ENCODE results near the gene HSPA14. TPM values are rescaled to one million over a fixed set of nuclear protein-coding genes. Genes with fewer than 3 reads are reported as not detected.
"Not testable (repeated sequence)": the region's sequence is repeated elsewhere in the genome, so short reads cannot be mapped to it uniquely, and the experiment has no call there.

Gene HSPA14
- total and polyA plus RNA-seq, 2 experiments from 2014 or later: 14.9 to 21.0 TPM

DNA sequence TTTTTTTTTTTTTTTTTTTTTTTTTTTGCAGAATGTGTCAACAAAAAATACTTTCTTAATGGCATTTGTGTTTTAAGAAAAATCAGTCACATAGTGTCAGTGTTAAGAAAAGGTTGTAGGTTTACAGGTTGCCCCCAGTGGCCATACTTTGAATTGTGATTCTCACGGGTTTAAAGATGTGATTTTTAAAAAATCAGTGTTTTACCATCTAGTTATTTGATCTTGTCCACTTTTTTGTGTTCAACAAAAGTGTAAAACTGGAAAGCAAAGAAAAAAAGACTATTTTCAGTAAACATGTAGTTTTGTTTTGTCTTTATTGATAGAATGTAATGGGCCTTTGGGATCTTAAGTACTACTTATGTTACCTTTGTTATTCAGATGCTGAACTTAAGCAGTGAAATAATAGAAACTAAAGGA lies 66.2 kb downstream of the HSPA14 start:
- Histone ChIP-seq H3K9me2 (ENCODE audit: insufficient read depth) (no peaks in the 10 kb centered on the region), H3K79me2 (ENCODE audit: insufficient read depth) (no peaks in the 10 kb centered on the region), H4K20me1 (ENCODE audit: insufficient read depth) (no peaks in the 10 kb centered on the region), H3K27me3 (replicated peaks; ENCODE audit: insufficient read depth) (no peaks in the 10 kb centered on the region), H2AFZ (no peak overlapping the region), H3K9me3 (ENCODE audit: low read depth) (no peaks in the 10 kb centered on the region), H3K27ac (no peak overlapping the region), H3K4me1 (ENCODE audit: insufficient read depth) (no peaks in the 10 kb centered on the region), H3K9ac (no peak overlapping the region), H3K4me3 (no peak overlapping the region), H3K4me2 (ENCODE audit: unreplicated experiment) (no peak overlapping the region), H3K36me3 (ENCODE audit: low read depth) (peaks cover 28% of the 10 kb centered on the region), H3F3A (ENCODE audit: insufficient read depth) (peaks cover 6% of the 10 kb centered on the region)
- TF ChIP-seq EZH2phosphoT487 (IDR thresholded peaks at IDR 0.05; ENCODE audit: insufficient read depth, low read depth): no peak
- TF ChIP-seq EZH2 (IDR thresholded peaks at IDR 0.05; ENCODE audit: insufficient read depth, poor library complexity, severe bottlenecking): no peak
- peak; percentile 64 for DNase-seq
- 53 to 55% methylated on average over 1 of the region's 1 CpG for WGBS, 2 experiments (ENCODE audit: low coverage in 1 of 2, low lambda C conversion rate in 2 of 2, missing lambda C conversion rate in 2 of 2)
- in situ Hi-C loops (cut with MboI): no loop called here

DNA sequence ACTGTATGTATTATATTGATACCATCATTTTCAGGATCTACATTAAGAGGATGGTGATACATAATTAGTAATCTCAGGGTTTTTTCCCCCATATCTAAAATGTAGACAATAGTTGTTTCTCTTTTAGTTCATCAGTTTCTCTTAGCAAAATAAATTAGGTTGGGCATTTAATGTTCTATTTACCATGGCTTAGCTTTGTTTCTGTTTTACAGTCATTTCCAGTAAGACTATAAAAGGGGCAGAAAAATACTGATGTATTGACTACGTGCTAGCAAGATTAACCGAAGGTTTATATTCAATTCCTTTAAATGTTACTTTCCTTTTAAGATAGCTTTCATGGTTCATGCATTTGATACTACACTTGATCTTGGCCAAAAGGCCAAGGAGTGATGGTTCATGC lies 66.8 kb downstream of the HSPA14 start:
- Histone ChIP-seq H3K9ac (no peak overlapping the region), H3F3A (ENCODE audit: insufficient read depth) (peaks cover 6% of the 10 kb centered on the region), H3K4me1 (ENCODE audit: insufficient read depth) (no peaks in the 10 kb centered on the region), H4K20me1 (ENCODE audit: insufficient read depth) (no peaks in the 10 kb centered on the region), H3K27me3 (replicated peaks; ENCODE audit: insufficient read depth) (no peaks in the 10 kb centered on the region), H3K27ac (no peak overlapping the region), H3K4me2 (ENCODE audit: unreplicated experiment) (no peak overlapping the region), H3K36me3 (ENCODE audit: low read depth) (peaks cover 26% of the 10 kb centered on the region), H2AFZ (no peak overlapping the region), H3K4me3 (no peak overlapping the region), H3K9me3 (ENCODE audit: low read depth) (no peaks in the 10 kb centered on the region), H3K79me2 (ENCODE audit: insufficient read depth) (no peaks in the 10 kb centered on the region), H3K9me2 (ENCODE audit: insufficient read depth) (no peaks in the 10 kb centered on the region)
- TF ChIP-seq EZH2phosphoT487 (IDR thresholded peaks at IDR 0.05; ENCODE audit: insufficient read depth, low read depth) (no peak), EZH2 (IDR thresholded peaks at IDR 0.05; ENCODE audit: insufficient read depth, poor library complexity, severe bottlenecking) (no peak)
- WGBS, 2 experiments (ENCODE audit: low coverage in 1 of 2, low lambda C conversion rate in 2 of 2, missing lambda C conversion rate in 2 of 2): 99 to 100% methylated on average over 2 of the region's 2 CpGs
- DNase-seq: no peak
- in situ Hi-C loops (cut with MboI): no loop called here

DNA sequence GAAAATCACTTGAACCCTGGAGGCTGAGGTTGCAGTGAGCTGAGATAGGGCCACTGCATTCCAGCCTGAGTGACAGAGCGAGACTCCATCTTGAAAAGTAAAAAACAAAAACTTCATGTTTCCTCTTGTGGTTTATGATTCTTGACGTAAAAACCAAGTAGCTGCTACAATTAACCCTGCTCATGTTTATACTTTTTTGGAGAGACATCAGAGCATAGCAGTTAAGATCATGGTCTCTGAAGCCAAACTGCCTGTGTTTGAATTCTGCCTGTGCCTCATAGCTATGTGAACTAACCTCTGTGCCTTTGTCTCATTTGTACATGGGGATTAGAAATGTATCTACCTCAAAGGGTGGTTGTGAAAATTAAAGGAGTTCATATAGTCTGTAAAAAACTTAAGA lies 67.8 kb downstream of the HSPA14 start:
- no peaks in the 10 kb centered on the region for H4K20me1 ChIP-seq (ENCODE audit: insufficient read depth)
- peaks cover 6% of the 10 kb centered on the region for H3F3A ChIP-seq (ENCODE audit: insufficient read depth)
- TF ChIP-seq EZH2phosphoT487 (IDR thresholded peaks at IDR 0.05; ENCODE audit: insufficient read depth, low read depth) (no peak), EZH2 (IDR thresholded peaks at IDR 0.05; ENCODE audit: insufficient read depth, poor library complexity, severe bottlenecking) (no peak)
- peaks cover 26% of the 10 kb centered on the region for H3K36me3 ChIP-seq (ENCODE audit: low read depth)
- WGBS, 2 experiments (ENCODE audit: low coverage in 1 of 2, low lambda C conversion rate in 2 of 2, missing lambda C conversion rate in 2 of 2): 100% methylated on average over 2 of the region's 2 CpGs
- in situ Hi-C loops (cut with MboI): no loop called here
- H3K4me1 ChIP-seq (ENCODE audit: insufficient read depth): no peaks in the 10 kb centered on the region
- no peak for DNase-seq
- no peaks in the 10 kb centered on the region for H3K79me2 ChIP-seq (ENCODE audit: insufficient read depth)
- no peak overlapping the region for H3K4me3 ChIP-seq
- H3K27me3 ChIP-seq (replicated peaks; ENCODE audit: insufficient read depth): no peaks in the 10 kb centered on the region
- H3K27ac ChIP-seq: no peak overlapping the region
- H3K9ac ChIP-seq: no peak overlapping the region
- H3K9me3 ChIP-seq (ENCODE audit: low read depth): no peaks in the 10 kb centered on the region
- H3K9me2 ChIP-seq (ENCODE audit: insufficient read depth): no peaks in the 10 kb centered on the region
- H3K4me2 ChIP-seq (ENCODE audit: unreplicated experiment): no peak overlapping the region
- H2AFZ ChIP-seq: no peak overlapping the region

DNA sequence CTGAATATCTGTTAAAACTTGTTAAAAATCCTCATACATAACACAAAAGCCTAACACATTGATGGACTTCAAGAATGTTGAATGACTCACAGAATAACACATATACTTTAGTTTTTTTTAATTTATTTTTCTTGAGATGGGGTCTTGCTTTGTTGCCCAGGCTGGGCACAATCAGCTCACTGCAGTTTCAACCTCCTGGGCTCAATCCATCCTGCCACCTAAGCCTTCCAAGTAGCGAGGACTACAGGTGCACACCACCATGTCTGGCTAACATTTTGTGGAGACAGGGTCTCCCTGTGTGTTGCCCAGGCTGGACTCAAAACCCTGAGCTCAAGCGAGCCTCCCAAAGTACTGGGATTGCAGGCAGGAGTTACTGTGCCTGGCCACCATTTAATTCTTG lies 68.7 kb downstream of the HSPA14 start:
- Histone ChIP-seq H3K27ac (no peak overlapping the region), H3K9me3 (ENCODE audit: low read depth) (no peaks in the 10 kb centered on the region), H3K27me3 (replicated peaks; ENCODE audit: insufficient read depth) (no peaks in the 10 kb centered on the region), H3K79me2 (ENCODE audit: insufficient read depth) (no peaks in the 10 kb centered on the region), H3K36me3 (ENCODE audit: low read depth) (peaks cover 26% of the 10 kb centered on the region), H3K4me2 (ENCODE audit: unreplicated experiment) (no peak overlapping the region), H3F3A (ENCODE audit: insufficient read depth) (peaks cover 6% of the 10 kb centered on the region), H3K9me2 (ENCODE audit: insufficient read depth) (no peaks in the 10 kb centered on the region), H3K9ac (no peak overlapping the region), H4K20me1 (ENCODE audit: insufficient read depth) (no peaks in the 10 kb centered on the region), H3K4me3 (no peak overlapping the region), H3K4me1 (ENCODE audit: insufficient read depth) (no peaks in the 10 kb centered on the region), H2AFZ (no peak overlapping the region)
- no peak for DNase-seq
- in situ Hi-C loops (cut with MboI): no loop called here
- TF ChIP-seq EZH2phosphoT487 (IDR thresholded peaks at IDR 0.05; ENCODE audit: insufficient read depth, low read depth) (no peak), EZH2 (IDR thresholded peaks at IDR 0.05; ENCODE audit: insufficient read depth, poor library complexity, severe bottlenecking) (no peak)
- 98% methylated on average over 2 of the region's 2 CpGs for WGBS, 2 experiments (ENCODE audit: low coverage in 1 of 2, low lambda C conversion rate in 2 of 2, missing lambda C conversion rate in 2 of 2)

DNA sequence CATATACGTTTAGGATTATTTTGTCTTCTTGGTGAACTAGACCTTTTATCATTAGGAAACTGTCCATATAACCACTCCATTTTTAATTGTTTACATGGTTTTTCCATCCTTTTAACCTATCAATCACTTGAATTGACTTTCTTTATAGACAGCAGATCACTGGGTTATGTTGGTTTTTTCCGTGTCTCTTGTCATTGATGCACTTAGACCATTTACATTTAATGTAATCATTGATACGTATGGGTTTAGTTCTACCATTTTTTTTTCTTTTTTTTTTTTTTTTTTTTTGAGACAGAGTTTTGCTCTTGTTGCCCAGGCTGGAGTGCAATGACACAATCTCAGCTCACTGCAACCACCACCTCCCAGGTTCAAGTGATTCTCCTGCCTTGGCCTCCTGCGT lies 69.5 kb downstream of the HSPA14 start:
- H3F3A ChIP-seq (ENCODE audit: insufficient read depth); H3K9me3 ChIP-seq (ENCODE audit: low read depth); H3K4me3 ChIP-seq; H3K4me1 ChIP-seq (ENCODE audit: insufficient read depth); H3K27me3 ChIP-seq (replicated peaks; ENCODE audit: insufficient read depth); H4K20me1 ChIP-seq (ENCODE audit: insufficient read depth); H3K4me2 ChIP-seq (ENCODE audit: unreplicated experiment); H3K27ac ChIP-seq; H3K9ac ChIP-seq; H3K79me2 ChIP-seq (ENCODE audit: insufficient read depth); H3K9me2 ChIP-seq (ENCODE audit: insufficient read depth); H2AFZ ChIP-seq; in situ Hi-C loops (cut with MboI); DNase-seq: not testable (repeated sequence)
- WGBS, 2 experiments (ENCODE audit: low coverage in 1 of 2, low lambda C conversion rate in 2 of 2, missing lambda C conversion rate in 2 of 2): 96 to 98% methylated on average over 4 of the region's 4 CpGs
- H3K36me3 ChIP-seq (ENCODE audit: low read depth): peaks cover 34% of the 10 kb centered on the region
